Peyer's patch (tissue), 4 donors: ENCODE results near the gene ERLEC1. TPM values are rescaled to one million over a fixed set of nuclear protein-coding genes. Genes with fewer than 3 reads are reported as not detected.

Experiments
- DNase-seq, 3 donors: peaks; one replicate each; pipeline ENCODE4 v3.0.0-alpha.2; 2017 to 2019
- H3K27ac ChIP-seq, 4 donors: fragments of 200-600 bp; sonication (generic); one replicate each; pipeline ENCODE4 v1.5.1; 2016 to 2019
- H3K27me3 ChIP-seq, 2 donors: fragments of 200-600 bp; sonication (generic); one replicate each; pipeline ENCODE4 v1.5.1; 2019
- H3K36me3 ChIP-seq, 3 donors: fragments of 200-600 bp; sonication (generic); one replicate each; pipeline ENCODE4 v1.5.1; 2016 to 2019
- H3K4me1 ChIP-seq, 4 donors: fragments of 200-600 bp; sonication (generic); one replicate each; pipeline ENCODE4 v1.5.1; 2016 to 2019
- H3K4me3 ChIP-seq, 4 donors: fragments of 200-600 bp; sonication (generic); 1 replicate in 3 of 4; 2 replicates in 1 of 4; pipeline ENCODE4 v1.5.1; 2016 to 2019; ENCODE audit warnings: mild to moderate bottlenecking in 1 of 4
- H3K9me3 ChIP-seq, 4 donors: fragments of 200-600 bp; sonication (generic); one replicate each; pipeline ENCODE4 v1.5.1; 2016 to 2019; ENCODE audit warnings: mild to moderate bottlenecking in 1 of 4
- CTCF ChIP-seq, 6 experiments: fragments of 450-650 bp in 4 of 6; fragments of 200-600 bp in 2 of 6; sonication (generic) in 1 of 6; IDR thresholded peaks; one replicate each; pipeline ENCODE4 v1.5.1; 2017 to 2019; ENCODE audit warnings: antibody characterized with exemption in 6 of 6, mild to moderate bottlenecking in 3 of 6, moderate library complexity in 1 of 6
- POLR2A ChIP-seq, 2 donors: fragments of 450-650 bp; IDR thresholded peaks; one replicate each; pipeline ENCODE4 v1.5.1; 2017; ENCODE audit warnings: antibody characterized with exemption in 2 of 2, mild to moderate bottlenecking in 2 of 2, moderate library complexity in 2 of 2
- small RNA-seq, 2 donors: library from RNA; depleted of rRNA; stranded (forward); fragments of <200 nt; gene quantifications; one replicate each; pipeline ENCODE3, GENCODE V24; 2016
- total RNA-seq, 4 donors: library from RNA; depleted of rRNA; stranded (reverse); fragments of >200 nt; gene quantifications; one replicate each; pipeline ENCODE4 v1.1.0, GENCODE V29; 2016

ERLEC1 gene
- total RNA-seq, 4 donors from 2014 or later = 28.1 to 69.3 (median 55.4) TPM

DNA sequence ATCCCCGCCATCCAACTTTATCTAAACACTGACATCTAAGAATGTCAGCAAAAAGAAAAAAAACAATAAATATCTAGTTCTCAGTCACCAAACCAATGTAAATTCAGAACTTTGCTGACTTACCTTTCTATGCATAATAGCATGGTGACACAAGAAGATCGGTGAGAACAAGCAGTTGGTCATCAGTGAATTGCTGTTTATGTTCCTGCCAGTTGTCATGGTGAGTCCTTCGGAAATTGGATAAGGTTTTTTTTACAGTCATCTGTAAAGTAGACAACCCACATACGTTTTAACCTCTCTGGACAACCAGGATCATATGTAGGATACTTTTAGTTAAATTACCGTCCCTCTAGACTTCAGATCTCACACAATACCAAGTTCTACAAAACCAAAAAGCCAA, 79.1 kb downstream of the ERLEC1 start:
- TF ChIP-seq CTCF (IDR thresholded peaks at IDR 0.05) (no peak), POLR2A (IDR thresholded peaks at IDR 0.05) (no peak)

GRCh38 chr2:53867169-53867568, 80.3 kb downstream of the ERLEC1 start:
- DNase-seq = no peak
- Histone ChIP-seq H3K4me3 (no peak overlapping the region), H3K4me1 (no peaks in the 10 kb centered on the region), H3K9me3 (no peaks in the 10 kb centered on the region), H3K27me3 (no peaks in the 10 kb centered on the region), H3K27ac (no peak overlapping the region), H3K36me3 (peaks cover 0 to 59% (median 3%) of the 10 kb centered on the region in 3 donors)
- TF ChIP-seq POLR2A (IDR thresholded peaks at IDR 0.05) (no peak), CTCF (IDR thresholded peaks at IDR 0.05) (no peak)

More for the DNA sequence above, 79.1 kb downstream of the ERLEC1 start:
- H3K4me1 ChIP-seq = no peaks in the 10 kb centered on the region
- DNase-seq = no peak
- peaks cover 0 to 49% (median 3%) of the 10 kb centered on the region in 3 donors for H3K36me3 ChIP-seq
- no peaks in the 10 kb centered on the region for H3K9me3 ChIP-seq
- H3K27ac ChIP-seq = no peak overlapping the region
- no peaks in the 10 kb centered on the region for H3K27me3 ChIP-seq
- no peak overlapping the region for H3K4me3 ChIP-seq

DNA sequence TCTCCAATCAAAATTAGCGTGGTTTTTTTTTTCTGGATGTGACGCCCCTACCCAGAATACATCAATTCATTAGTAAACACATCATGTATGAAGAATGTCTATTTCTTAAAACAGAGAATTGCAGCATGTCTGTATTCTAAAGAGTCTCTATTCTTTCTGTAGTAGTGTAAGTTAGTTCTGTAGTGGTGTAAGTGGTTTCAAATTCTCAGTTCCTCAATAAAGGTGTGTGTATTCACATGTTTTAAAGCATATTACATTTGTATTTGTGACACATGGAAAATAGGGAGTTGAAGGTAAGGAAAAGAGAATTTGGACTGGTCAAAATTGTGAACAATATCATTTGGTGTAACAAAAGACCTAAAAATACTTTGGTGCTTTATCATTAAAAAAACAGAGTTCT, 80.9 kb downstream of the ERLEC1 start:
- Histone ChIP-seq H3K27me3 (no peaks in the 10 kb centered on the region), H3K4me3 (no peak overlapping the region), H3K9me3 (no peaks in the 10 kb centered on the region), H3K36me3 (peaks cover 0 to 59% (median 3%) of the 10 kb centered on the region in 3 donors), H3K27ac (no peak overlapping the region), H3K4me1 (no peaks in the 10 kb centered on the region)
- DNase-seq = no peak
- TF ChIP-seq CTCF (IDR thresholded peaks at IDR 0.05) (no peak), POLR2A (IDR thresholded peaks at IDR 0.05) (no peak)

Small RNAs within 50 kb of the gene (small RNA-seq; reads per million reads assigned to genes)
- gene MIR3682 = 0 reads per million in 2 donors

Other genes starting within 250 kb of the ERLEC1 start
- gene CHAC2, start 19.2 kb upstream of the ERLEC1 start, total RNA-seq = 1 to 10 TPM in 3 of 4 donors, not detected in 1; 1.9 to 3.2 (median 2.9) TPM
- gene ASB3, start 91 bp upstream of the ERLEC1 start, total RNA-seq = 10 to 100 TPM; 11.7 to 30.5 (median 18.3) TPM
- 10 to 100 TPM in 1 of 4 donors, 1 to 10 TPM in 3; 2.5 to 25.6 (median 4.6) TPM for gene GPR75, start 72.9 kb downstream of the ERLEC1 start, total RNA-seq
- gene PSME4, start 183.9 kb downstream of the ERLEC1 start, total RNA-seq = 10 to 100 TPM; 23.8 to 51.2 (median 34.2) TPM